ENCODE data around the gene NR6A1. TPM values are rescaled to one million over a fixed set of nuclear protein-coding genes. Genes with fewer than 3 reads are reported as not detected.
A peak's percentile ranks its signal among the peaks of the same experiment; 100 is the strongest.
"Not testable (repeated sequence)": the region's sequence is repeated elsewhere in the genome, so short reads cannot be mapped to it uniquely, and the experiment has no call there.

The NR6A1 gene
- total RNA-seq, 2 experiments from 2014 or later: 0.82 to 1.1 TPM

- CTCF ChIA-PET: interaction anchor here (0.7 to 1.8 kb wide), 6 partner anchors 11 to 89 kb away, joined by 3 to 7 read pairs (median 5); no protein-coding TSS in a partner anchor
- H3K36me3 Mint-ChIP-seq (ENCODE audit: low read depth): no peaks in the 10 kb centered on the region
- H3K9me3 Mint-ChIP-seq (ENCODE audit: low read depth): no peaks in the 10 kb centered on the region
- H3K27ac Mint-ChIP-seq: no peak overlapping the region
- H3K27me3 Mint-ChIP-seq: peaks cover 2% of the 10 kb centered on the region
- DNase-seq (no peak), ATAC-seq (no peak)
- no peaks in the 10 kb centered on the region for H3K4me1 Mint-ChIP-seq
- POLR2A ChIA-PET: no interaction called here
- intact Hi-C loops (cut with DNase I, micrococcal nuclease): no loop called here
- no peak overlapping the region for H3K4me3 Mint-ChIP-seq
These were observed 147.0 kb downstream of the NR6A1 start for GRCh38 chr9:124623966-124624734.

GRCh38 chr9:124622882-124623281 is 148.2 kb downstream of the NR6A1 start:
- ChIA-PET POLR2A (no interaction called here), CTCF (interaction anchor here (1.3 to 2.2 kb wide), 2 partner anchors 9 to 89 kb away, joined by 6 to 10 read pairs; no protein-coding TSS in a partner anchor)
- no peak for DNase-seq
- no peak overlapping the region for H3K27ac Mint-ChIP-seq
- intact Hi-C loops (cut with DNase I, micrococcal nuclease): no loop called here
- ATAC-seq: no peak
- no peaks in the 10 kb centered on the region for H3K4me1 Mint-ChIP-seq
- no peak overlapping the region for H3K4me3 Mint-ChIP-seq
- peaks cover 2% of the 10 kb centered on the region for H3K27me3 Mint-ChIP-seq
- no peaks in the 10 kb centered on the region for H3K9me3 Mint-ChIP-seq (ENCODE audit: low read depth)
- H3K36me3 Mint-ChIP-seq (ENCODE audit: low read depth): no peaks in the 10 kb centered on the region

- H3K27ac Mint-ChIP-seq: no peak overlapping the region
- no peaks in the 10 kb centered on the region for H3K36me3 Mint-ChIP-seq (ENCODE audit: low read depth)
- H3K9me3 Mint-ChIP-seq (ENCODE audit: low read depth): no peaks in the 10 kb centered on the region
- no peaks in the 10 kb centered on the region for H3K4me1 Mint-ChIP-seq
- ChIA-PET CTCF (interaction anchor here (0.6 to 2.2 kb wide), 5 partner anchors 8 to 155 kb away, joined by 3 to 10 read pairs (median 4); no protein-coding TSS in a partner anchor), POLR2A (no interaction called here)
- H3K4me3 Mint-ChIP-seq: no peak overlapping the region
- H3K27me3 Mint-ChIP-seq: peaks cover 2% of the 10 kb centered on the region
- intact Hi-C loops (cut with DNase I, micrococcal nuclease): no loop called here
- no peak for DNase-seq
- no peak for ATAC-seq
These were observed 149.5 kb downstream of the NR6A1 start for GRCh38 chr9:124621371-124622328.

DNA sequence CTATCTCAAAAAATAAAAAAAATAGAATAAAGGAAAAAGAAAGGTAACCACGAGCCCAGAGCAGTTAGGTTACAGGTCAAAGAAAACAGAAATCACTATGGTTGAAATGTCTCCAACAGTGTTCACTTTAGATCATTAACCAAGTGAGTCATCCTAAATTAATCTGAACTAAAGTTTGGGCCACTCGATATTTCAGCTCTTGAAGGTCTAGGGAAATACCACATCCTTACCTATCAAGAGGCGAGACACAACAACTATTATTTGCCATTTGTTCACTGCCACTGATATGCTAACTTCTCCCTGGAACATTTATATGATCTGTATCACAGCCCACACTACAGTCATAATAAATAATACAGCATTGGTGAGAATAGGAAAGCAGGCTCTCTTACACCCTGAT is 152.6 kb downstream of the NR6A1 start:
- H3K4me3 Mint-ChIP-seq: no peak overlapping the region
- intact Hi-C loops (cut with DNase I, micrococcal nuclease): loop anchor here (5.0 to 10.0 kb wide), 3 partner anchors 134 to 756 kb away; partner anchors contain the start of gene WDR38 (in 1 of the 2)
- CTCF ChIA-PET: interaction anchor here (0.6 to 6.9 kb wide), 9 partner anchors 18 to 268 kb away, joined by 3 to 94 read pairs (median 6); no protein-coding TSS in a partner anchor
- POLR2A ChIA-PET: no interaction called here
- ATAC-seq (no peak), DNase-seq (no peak)
- H3K9me3 Mint-ChIP-seq (ENCODE audit: low read depth): no peaks in the 10 kb centered on the region
- H3K27ac Mint-ChIP-seq: no peak overlapping the region
- H3K4me1 Mint-ChIP-seq: no peaks in the 10 kb centered on the region
- no peaks in the 10 kb centered on the region for H3K36me3 Mint-ChIP-seq (ENCODE audit: low read depth)
- peaks cover 6% of the 10 kb centered on the region for H3K27me3 Mint-ChIP-seq

DNA sequence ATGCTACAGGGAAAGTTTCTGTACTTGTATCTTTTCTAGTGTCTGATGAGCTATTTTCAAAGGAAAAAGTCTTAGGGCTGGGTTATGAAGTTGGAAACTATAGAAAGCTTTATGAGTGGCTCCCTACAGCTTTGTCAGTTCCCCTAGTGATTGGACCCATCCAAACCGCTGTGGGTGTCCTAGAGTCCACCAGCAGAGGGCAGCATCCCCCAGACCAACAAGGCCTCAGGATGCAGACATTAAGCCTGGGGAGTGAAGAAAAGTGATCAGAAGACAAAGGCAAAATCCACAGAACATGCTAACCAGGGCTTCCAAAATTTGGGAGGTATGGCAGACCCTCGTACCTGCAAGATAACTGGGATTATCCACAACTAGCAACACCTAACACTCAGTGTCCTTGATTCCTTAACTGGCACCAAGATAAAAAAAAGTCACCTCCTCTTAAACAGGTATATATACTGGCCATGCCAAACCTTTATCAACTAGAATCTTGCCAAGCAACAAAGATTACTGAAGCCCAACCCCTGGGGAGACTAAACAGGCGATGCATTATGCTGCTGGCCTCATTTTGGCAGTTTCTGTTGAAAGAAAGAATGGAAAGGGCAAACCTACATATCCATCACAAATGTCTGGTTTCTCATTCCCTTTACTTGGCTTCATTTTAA is 153.5 kb downstream of the NR6A1 start:
- H3K27ac Mint-ChIP-seq: no peak overlapping the region
- POLR2A ChIA-PET: no interaction called here
- peaks cover 4% of the 10 kb centered on the region for H3K27me3 Mint-ChIP-seq
- no peaks in the 10 kb centered on the region for H3K4me1 Mint-ChIP-seq
- intact Hi-C loops (cut with DNase I, micrococcal nuclease): loop anchor here (1.0 to 10.0 kb wide), 4 partner anchors 95 to 757 kb away; partner anchors contain the start of gene WDR38 (in 1 of the 2)
- no peak overlapping the region for H3K4me3 Mint-ChIP-seq
- DNase-seq (peak; percentile 88), ATAC-seq (peak; percentile 87)
- no peaks in the 10 kb centered on the region for H3K9me3 Mint-ChIP-seq (ENCODE audit: low read depth)
- CTCF ChIA-PET: interaction anchor here (0.5 to 6.9 kb wide), 44 partner anchors 9 to 202 kb away, joined by 3 to 94 read pairs (median 4); no protein-coding TSS in a partner anchor
- no peaks in the 10 kb centered on the region for H3K36me3 Mint-ChIP-seq (ENCODE audit: low read depth)

DNA sequence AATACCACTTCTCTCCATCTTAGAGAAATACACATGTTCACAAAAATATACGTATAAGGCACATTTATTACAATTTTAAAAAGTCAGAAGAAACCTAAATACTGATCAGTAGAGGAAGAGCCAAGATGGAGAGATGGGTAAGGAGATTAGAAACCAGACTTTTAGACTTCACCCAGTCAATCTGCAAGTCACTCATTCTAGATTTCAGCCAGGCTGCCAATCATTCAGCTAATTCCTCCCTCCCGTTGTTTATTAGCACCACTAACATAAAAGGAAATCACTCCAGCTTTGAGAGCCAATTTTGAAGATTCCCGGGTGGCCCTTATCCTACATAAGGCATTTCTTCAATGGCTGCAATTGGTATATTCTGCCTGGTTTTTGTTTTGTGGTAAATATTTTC is 154.2 kb downstream of the NR6A1 start:
- Mint-ChIP-seq H3K36me3 (ENCODE audit: low read depth) (no peaks in the 10 kb centered on the region), H3K27me3 (peaks cover 4% of the 10 kb centered on the region), H3K4me3 (no peak overlapping the region), H3K9me3 (ENCODE audit: low read depth) (no peaks in the 10 kb centered on the region), H3K4me1 (no peaks in the 10 kb centered on the region), H3K27ac (no peak overlapping the region)
- CTCF ChIA-PET: interaction anchor here (0.5 to 6.9 kb wide), 44 partner anchors 9 to 216 kb away, joined by 3 to 94 read pairs (median 4); no protein-coding TSS in a partner anchor
- POLR2A ChIA-PET: interaction anchor here (0.6 kb wide), 1 partner anchor 1591 kb away, joined by 3 read pairs; no protein-coding TSS in a partner anchor
- intact Hi-C loops (cut with DNase I, micrococcal nuclease): loop anchor here (1.0 to 10.0 kb wide), 4 partner anchors 95 to 758 kb away; partner anchors contain the start of gene WDR38 (in 1 of the 2)
- DNase-seq (no peak), ATAC-seq (no peak)

GRCh38 chr9:124615840-124616239 is 155.3 kb downstream of the NR6A1 start:
- H3K27ac Mint-ChIP-seq; H3K27me3 Mint-ChIP-seq; H3K9me3 Mint-ChIP-seq (ENCODE audit: low read depth); ATAC-seq; H3K4me3 Mint-ChIP-seq; DNase-seq; H3K36me3 Mint-ChIP-seq (ENCODE audit: low read depth); H3K4me1 Mint-ChIP-seq; POLR2A ChIA-PET: not testable (repeated sequence)
- CTCF ChIA-PET: interaction anchor here (0.6 to 6.9 kb wide), 6 partner anchors 11 to 1889 kb away, joined by 3 to 94 read pairs (median 6); no protein-coding TSS in a partner anchor
- intact Hi-C loops (cut with DNase I, micrococcal nuclease): loop anchor here (5.0 to 10.0 kb wide), 3 partner anchors 136 to 759 kb away; partner anchors contain the start of gene WDR38 (in 1 of the 2)

DNA sequence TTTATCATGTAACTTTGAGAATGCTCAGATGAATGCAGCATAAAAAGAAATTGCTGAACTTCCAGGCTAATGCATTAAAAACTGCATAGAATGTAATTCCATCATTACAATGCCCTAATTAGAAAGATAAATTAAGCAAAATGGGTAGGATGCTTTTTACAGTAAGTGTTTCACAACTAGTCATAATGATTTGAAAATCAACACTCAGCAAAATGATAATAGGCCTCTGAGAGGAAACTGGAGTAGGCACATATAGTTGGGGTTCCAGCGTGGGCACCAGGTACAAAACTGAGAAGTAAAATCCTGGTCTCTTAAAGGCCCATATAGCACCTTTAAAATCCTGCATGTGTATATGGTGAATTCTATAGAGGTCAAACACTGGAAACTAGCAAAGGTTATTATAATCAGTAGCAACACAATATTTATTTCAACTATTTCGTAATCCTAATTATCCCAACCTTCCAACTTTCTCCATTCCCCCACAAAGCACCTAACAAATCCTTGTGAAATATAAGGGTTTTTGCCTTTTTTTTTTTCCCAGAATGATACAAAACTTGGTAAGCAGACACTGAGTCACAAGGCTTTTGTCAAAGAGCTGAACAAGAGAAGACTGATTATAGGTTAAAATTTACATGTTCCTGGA is 155.9 kb downstream of the NR6A1 start:
- no peaks in the 10 kb centered on the region for H3K9me3 Mint-ChIP-seq (ENCODE audit: low read depth)
- H3K27ac Mint-ChIP-seq: no peak overlapping the region
- POLR2A ChIA-PET: no interaction called here
- H3K4me3 Mint-ChIP-seq: no peak overlapping the region
- intact Hi-C loops (cut with DNase I, micrococcal nuclease): loop anchor here (5.0 to 10.0 kb wide), 3 partner anchors 137 to 760 kb away; partner anchors contain the start of gene WDR38 (in 1 of the 2)
- no peaks in the 10 kb centered on the region for H3K36me3 Mint-ChIP-seq (ENCODE audit: low read depth)
- DNase-seq (no peak), ATAC-seq (no peak)
- peaks cover 7% of the 10 kb centered on the region for H3K27me3 Mint-ChIP-seq
- CTCF ChIA-PET: interaction anchor here (0.5 to 6.9 kb wide), 8 partner anchors 11 to 1888 kb away, joined by 3 to 94 read pairs (median 4); no protein-coding TSS in a partner anchor
- H3K4me1 Mint-ChIP-seq: no peaks in the 10 kb centered on the region

DNA sequence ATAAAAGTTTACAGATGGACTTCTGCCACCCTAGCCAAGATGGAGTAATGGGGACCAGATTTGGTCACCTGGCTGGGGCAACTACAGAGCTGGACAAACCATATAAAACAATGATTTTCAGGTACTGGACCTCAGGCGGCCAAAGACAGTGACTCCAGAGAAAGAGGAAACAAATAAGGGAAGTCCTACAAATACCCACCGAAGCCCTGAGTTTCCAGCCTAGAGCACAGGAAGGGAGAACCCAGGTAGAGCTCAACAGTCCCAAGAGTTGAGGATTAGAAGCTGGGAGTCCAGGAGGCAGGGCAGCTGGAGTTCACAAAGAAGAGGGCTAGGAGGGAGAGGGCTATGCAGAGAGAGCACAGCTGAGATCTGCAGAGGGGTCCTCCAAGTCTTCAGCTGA is 157.3 kb downstream of the NR6A1 start:
- DNase-seq (no peak), ATAC-seq (no peak)
- H3K9me3 Mint-ChIP-seq (ENCODE audit: low read depth): no peaks in the 10 kb centered on the region
- ChIA-PET CTCF (interaction anchor here (0.9 to 6.9 kb wide), 7 partner anchors 9 to 240 kb away, joined by 3 to 94 read pairs (median 6); partner anchors contain the start of gene WDR38), POLR2A (no interaction called here)
- peaks cover 8% of the 10 kb centered on the region for H3K27me3 Mint-ChIP-seq
- intact Hi-C loops (cut with DNase I, micrococcal nuclease): loop anchor here in 1 of 2 experiments (10.0 kb wide), 1 partner anchor 761 kb away; no protein-coding TSS in a partner anchor
- no peaks in the 10 kb centered on the region for H3K36me3 Mint-ChIP-seq (ENCODE audit: low read depth)
- no peak overlapping the region for H3K4me3 Mint-ChIP-seq
- H3K27ac Mint-ChIP-seq: no peak overlapping the region
- H3K4me1 Mint-ChIP-seq: no peaks in the 10 kb centered on the region

GRCh38 chr9:124611106-124611505 is 160.0 kb downstream of the NR6A1 start:
- no peak for DNase-seq
- intact Hi-C loops (cut with DNase I, micrococcal nuclease): loop anchor here in 1 of 2 experiments (10.0 kb wide), 1 partner anchor 764 kb away; no protein-coding TSS in a partner anchor
- no peak overlapping the region for H3K27ac Mint-ChIP-seq
- ChIA-PET CTCF (interaction anchor here (0.5 to 1.0 kb wide), 2 partner anchors 99 to 1816 kb away, joined by 3 read pairs; no protein-coding TSS in a partner anchor), POLR2A (no interaction called here)
- H3K4me3 Mint-ChIP-seq: no peak overlapping the region
- ATAC-seq: no peak
- H3K36me3 Mint-ChIP-seq (ENCODE audit: low read depth): no peaks in the 10 kb centered on the region
- peaks cover 8% of the 10 kb centered on the region for H3K27me3 Mint-ChIP-seq
- H3K9me3 Mint-ChIP-seq (ENCODE audit: low read depth): no peaks in the 10 kb centered on the region
- H3K4me1 Mint-ChIP-seq: no peaks in the 10 kb centered on the region

Data from activated CD4-positive, alpha-beta T cell treated with anti-CD3 and anti-CD28 coated beads for 36 hours (primary cell).